WTC11 (cell line): ENCODE data around the gene C10orf105.

Experiments
- ARID4B ChIP-seq: sonication (generic); formaldehyde crosslinking; IDR thresholded peaks from 2 replicates; pipeline ENCODE4 v1.8.0; 2023; ENCODE audit warnings: missing genetic modification reagents, mild to moderate bottlenecking, borderline replicate concordance
- CTCF ChIP-seq: fragments of 200-600 bp; IDR thresholded peaks from 2 replicates; pipeline ENCODE4 v1.8.0; 2022; ENCODE audit warnings: antibody characterized with exemption
- FOXP1 ChIP-seq: sonication (generic); formaldehyde crosslinking; IDR thresholded peaks from 2 replicates; pipeline ENCODE4 v1.8.0; 2022; ENCODE audit warnings: missing genetic modification reagents, mild to moderate bottlenecking, moderate library complexity, borderline replicate concordance
- NR3C1 ChIP-seq: sonication (generic); formaldehyde crosslinking; conservative IDR thresholded peaks from 2 replicates; pipeline ENCODE4 v1.8.1; 2023; ENCODE audit warnings: low read depth, mild to moderate bottlenecking, missing genetic modification reagents

GRCh38 chr10:71677261-71677660, 42.3 kb downstream of the C10orf105 start:
- TF ChIP-seq CTCF (no peak), FOXP1 (CRISPR knock-in tag) (no peak), ARID4B (CRISPR knock-in tag) (no peak), NR3C1 (CRISPR knock-in tag) (no peak)
